ENCODE data around the gene CTNNA2.

DNA sequence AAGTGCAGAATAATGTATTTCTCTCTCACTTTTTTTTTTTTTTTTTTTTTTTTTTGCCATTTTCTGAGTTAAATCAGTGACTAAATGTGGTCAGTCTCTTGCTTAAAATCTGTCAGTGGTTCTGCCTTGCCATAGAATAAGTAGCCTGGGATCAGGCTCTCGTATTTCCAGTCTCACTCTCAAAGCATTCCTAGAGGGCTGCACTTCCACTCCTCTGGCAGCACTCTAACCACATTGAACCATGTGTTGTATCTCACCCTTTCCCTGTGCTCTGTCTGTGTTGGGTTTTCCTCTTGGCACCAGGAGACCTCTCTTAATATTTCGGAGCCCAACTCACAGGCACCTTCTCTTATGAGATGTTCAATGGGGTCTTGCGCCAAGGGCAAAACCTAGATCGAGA, 304.4 kb downstream of the CTNNA2 start:
- TF ChIP-seq GATA2 (IDR thresholded peaks at IDR 0.05; ENCODE audit: low read depth, low read length) (no peak), GATA3 (IDR thresholded peaks at IDR 0.05; ENCODE audit: low read depth, low read length) (no peak)

All from SH-SY5Y (cell line).